Putamen (tissue), 1 donor: ENCODE measurements around the gene FCN2.

Experiments
- DNase-seq: peaks from one replicate; pipeline ENCODE4 v3.0.0-alpha.2; 2016; ENCODE audit warnings: low spot score

Gene FCN2

DNA sequence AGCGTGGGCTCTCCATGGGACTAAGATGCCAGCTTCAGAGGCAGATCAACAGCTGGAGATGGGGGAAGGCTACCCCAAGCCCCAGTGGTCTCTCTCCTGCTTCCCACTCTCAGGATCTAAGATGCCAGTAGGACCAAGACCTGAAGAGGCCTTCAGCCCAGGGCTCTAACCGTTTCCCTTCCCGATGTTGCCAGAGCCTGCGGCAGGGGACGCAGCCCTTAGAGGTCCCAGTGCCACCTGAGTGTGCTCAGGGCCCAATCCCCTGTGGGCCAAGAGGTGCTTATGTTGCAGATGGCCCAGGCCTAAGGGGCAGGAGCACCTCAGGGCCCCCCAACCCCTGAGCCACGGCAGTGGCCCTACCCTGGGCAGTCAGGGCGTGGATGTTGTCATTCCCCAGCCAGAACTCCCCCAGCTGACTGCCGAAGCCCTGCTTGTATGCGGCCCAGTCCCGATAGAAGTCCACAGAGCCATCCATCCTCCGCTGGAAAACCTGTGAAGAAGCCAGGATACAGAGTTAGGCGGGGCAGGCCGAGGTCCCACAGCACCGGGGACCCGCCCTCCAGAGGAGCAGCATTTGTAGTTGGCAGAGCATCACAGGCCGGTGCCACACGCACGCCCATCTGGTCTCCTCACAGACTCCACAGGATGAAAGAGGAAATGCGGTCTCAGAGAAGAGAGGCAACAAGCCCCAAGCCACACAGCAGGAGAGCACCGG is 31.7 kb downstream of the FCN2 start:
- no peak for DNase-seq

DNA sequence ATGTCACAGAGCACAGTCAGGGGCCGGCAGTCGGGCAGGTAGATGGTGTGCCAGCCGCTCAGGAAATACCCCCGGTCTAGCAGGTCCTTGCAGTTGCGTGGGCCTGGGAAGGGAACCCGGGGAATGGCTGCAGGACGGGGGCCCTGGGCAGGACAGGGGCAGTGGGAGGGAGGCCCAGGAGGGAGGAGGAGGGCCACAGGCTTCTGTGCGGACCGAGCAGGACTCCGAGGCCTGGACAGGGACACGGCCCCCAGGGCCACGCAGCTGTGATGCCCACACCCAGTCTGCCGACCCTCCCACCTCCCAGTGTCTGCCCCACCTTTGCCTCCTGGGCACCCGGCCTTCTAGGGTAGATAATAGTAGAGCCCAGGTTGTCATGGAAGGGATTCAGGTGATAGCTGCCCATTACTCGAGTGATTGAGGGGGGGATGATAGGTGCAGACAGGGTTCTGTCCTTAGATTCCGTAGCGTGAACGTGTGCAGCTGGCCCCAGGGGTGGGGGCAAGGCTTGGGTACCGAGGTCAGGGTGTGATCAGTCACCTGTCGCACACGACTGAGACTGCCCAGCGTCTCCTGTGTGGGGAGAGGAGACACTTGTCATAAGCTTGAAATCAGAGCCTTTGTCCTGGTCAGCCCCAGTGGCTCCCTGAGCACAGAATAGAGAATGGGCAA is 32.6 kb downstream of the FCN2 start:
- DNase-seq, result no peak

DNA sequence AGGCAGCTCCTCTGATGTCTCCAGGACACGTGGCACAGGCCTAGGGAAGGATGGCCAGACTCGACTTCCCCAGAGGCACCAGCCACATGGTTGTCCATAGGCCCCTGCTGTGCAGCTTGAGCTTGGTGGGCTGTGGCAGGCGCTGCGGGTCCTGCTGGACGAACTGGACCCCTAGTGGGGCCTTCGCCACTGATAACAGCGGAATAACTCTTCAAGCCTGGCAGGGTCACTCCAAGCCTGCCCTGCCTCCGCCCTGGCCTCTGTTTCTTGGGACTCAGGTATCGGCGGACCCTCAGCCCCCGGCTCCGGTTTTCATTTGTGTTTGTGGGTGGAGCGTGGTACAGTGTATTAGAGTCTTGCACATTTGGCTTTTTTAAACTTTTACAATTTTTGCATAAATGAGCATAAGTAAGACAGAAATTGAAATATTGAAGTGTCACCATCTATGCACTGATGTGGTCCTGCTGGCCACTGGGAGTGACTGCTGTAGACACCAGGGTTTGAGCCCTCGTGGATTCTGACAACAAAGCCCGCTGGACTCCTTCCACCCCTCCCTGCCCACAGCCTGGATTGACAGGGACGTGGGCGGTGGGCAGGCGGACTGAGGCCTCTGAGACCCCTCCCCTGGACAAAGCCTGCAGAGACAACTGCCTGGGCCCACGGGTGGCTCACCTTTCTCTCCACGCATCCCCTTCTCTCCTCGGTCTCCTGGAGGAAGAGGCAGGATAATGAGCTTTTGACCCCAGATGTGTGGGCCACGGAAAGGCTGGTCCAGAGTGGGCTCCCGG is 33.3 kb downstream of the FCN2 start:
- DNase-seq, result no peak

DNA sequence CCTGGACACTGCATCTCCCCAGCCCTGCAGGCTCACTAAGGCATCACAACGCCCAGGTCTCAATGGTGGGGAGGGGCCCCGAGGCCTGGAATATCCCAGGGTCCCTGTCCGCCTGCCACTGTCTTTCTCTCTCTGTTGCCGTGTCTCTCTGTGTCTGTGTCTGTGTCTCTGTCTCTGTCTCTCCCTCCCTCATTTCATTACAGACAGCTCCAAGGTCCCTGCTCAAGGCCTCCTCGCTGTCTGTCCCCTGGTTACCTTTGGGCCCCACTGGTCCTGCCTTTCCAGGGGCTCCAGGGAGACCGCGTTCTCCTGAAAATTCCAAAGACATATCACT is 33.9 kb downstream of the FCN2 start:
- DNase-seq, result no peak

DNA sequence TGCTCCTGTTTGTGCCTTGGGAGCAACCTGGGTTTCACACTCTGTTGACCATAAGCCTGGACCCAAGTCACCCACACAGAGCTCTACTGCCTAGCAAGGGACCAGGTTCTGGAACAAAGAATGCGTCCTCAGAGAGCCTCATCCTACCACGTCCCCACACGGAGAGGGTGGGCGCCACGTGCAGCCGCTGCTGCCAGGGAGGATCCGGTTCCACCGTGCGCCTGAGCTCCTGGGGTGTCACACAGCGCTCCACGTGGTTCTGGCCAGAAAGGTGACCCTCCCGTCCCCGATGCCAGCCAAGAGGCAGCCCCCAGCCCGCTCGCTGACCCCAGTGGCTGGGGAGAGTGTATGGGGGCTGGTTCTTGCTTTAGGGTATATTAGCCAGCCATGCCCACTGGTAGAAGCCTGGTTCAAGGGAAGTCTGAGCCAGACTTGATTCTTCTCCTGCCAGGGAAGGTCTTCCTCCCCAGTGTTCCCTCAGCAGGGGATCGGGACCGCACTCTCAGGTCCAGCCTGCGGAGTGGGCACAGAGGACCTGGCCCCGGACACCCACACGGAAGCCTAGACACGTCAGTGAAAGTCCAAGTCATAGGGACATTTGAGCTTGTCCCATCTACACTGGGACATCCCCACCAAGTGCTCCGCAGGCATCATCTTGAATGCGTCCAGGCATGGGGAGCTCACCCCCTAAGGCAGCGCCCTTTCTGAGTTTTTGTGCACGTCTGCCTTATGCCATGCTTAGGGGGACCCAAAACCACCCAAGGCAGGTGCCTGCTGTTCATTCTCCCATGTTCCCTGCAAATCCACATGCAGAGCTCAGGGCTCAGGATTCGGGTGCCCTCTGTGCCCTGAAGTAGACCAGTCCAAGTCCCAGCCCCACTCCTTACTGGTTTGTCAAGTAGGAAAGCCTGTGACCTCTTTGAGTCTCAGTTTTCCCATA is 34.7 kb downstream of the FCN2 start:
- DNase-seq, result no peak

DNA sequence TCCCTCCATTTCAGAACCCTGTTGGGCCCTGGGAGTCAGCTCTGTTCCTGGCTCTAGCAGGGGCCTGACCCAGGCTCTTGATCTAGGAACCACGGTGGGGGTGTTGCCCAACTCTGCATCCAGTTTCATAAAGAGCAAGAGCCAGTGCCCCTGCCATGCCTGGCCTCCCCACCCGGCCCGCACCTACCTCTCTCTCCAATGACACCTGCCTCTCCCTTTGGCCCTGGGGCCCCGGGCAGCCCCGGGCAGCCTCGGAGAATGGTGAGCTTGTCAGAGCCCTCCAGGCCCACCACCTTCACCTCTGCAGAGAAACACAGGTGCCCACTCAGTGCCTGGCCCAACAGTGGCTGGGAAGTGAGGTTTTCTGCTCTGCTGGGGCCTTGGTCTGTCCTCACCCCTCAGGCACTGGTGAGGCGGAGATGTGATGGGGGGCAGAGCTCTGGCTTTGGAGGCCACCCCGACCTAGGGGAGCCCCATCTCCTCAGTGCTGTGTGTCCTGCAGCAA is 35.6 kb downstream of the FCN2 start:
- DNase-seq, result no peak

DNA sequence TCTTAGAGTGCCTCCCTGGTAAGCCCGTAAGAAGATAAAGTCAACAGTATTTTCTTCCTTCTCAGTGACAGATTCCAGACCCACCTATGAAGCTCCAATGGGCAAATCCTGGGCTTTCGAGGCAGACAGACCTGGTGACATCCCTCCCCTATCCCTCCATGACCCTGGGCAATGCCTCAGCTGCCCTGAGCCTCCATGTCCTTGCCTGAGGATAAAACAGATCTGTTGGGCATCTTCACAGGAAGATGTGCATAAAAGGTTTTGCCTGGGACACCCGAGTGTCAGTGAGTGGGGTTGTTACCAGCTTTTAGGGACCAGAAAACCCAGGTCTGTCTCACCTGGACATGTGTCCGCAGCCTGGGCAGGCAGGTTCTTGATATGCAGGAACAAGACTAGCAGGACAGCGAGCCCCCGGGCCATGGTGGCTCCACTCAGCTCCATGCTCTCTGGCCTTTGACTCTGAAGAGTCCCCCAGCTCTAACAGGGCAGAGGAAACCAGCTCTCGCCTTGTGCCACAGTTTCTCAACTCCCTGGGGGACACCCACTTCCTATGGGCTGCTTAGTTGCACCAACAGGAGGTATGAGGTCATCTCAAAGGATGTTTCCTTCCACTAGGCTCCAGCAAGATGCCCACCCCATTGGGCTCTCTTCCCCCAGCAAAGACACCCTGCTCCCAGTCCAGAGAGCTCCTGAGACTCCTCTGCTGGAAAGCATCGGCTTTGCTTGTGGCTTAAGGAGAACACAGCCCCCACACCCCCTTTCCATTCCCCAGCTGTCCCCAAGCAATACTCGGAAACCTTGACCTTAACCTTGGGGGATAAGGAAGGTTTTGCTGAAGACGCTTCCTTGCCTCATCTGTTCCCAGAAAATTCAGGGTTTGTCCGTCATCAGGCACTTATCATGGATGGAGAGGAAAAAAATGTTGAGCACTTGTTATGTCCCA is 37.1 kb downstream of the FCN2 start, which contains the start of gene FCN1:
TSS of gene FCN1 (minus strand) at position 482 of the 943 bp plus-strand sequence. CDS start at position 441, 41 bp downstream.
- no peak for DNase-seq

DNA sequence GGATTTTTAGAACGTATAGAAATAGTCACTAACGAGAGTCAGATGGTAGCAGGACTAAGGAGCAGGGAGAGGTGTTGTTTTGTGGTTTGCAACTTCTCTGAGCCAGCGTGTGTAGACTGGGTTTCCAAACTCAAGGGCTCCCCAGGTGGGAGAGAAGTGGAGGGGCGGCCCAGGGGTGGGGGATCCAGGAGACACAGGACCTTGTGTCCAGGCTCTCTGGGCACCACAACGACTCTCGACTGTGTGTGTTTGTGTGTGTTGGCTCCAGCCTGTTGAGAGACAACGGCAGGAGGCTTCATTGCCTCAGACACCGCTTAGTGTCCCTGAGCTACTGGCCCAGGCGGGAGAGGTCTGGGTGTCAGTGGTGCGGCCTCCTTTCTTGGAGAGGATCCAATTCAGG is 38.0 kb downstream of the FCN2 start:
- DNase-seq, result no peak

DNA sequence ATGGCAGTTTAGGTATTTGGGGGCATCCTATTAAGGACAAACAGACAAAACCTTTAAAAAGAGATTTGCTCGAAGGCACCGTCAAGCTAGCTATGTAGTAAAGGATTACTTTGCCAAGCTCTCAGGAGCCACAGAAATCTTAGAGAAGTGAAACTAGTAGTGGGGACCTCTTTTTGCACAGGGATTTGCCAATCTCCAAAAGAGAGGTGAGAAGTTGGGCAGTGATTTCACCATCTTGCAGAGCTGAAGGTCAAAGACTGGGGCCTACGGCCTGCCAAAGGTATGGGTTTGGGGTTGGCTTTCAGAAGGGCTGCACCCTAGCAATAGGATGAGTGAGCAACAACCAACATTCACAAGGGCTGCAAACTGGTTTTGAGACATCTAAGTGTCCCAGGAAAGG is 38.7 kb downstream of the FCN2 start:
- DNase-seq, result no peak

DNA sequence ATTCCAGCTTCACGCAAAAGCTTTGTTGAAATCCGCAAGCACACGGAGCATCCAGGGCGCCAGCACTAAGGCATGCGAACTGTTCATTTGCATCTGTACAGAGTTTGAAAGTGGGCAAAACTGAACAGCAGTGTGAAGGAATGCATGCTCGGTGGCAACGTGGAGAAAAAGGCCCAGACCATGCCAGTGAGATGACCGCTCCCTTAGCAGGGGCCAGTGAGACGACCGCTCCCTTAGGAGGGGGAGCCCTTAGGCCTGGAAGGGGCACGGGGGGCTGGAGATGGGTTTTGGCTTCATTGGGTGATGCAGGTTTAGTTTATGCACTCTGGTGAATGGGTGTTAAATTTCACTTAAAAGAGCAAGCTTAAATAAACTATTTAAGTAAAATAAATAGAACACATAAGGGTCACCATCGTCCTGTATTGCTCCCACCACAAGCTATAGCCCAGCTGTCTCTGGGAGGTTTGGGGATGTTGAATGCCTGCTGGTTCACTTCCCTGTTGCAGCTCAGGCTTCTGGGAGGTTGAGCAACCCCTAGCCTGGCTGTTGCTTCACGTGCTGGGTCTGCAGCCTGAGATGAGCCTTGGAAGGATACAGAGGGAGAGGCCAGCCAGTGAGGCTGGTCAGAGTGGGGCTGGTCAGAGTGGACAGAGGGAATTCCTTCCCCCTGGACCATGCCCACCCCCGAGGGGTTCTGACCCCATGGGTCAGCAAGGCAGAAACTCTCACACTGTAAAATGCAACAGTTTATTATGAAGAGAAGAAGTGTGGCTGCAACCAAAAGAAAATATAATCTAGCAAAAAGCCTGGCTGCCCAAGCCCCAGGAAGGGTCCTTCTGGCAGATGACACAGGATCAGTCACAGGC is 41.7 kb downstream of the FCN2 start:
- no peak for DNase-seq

DNA sequence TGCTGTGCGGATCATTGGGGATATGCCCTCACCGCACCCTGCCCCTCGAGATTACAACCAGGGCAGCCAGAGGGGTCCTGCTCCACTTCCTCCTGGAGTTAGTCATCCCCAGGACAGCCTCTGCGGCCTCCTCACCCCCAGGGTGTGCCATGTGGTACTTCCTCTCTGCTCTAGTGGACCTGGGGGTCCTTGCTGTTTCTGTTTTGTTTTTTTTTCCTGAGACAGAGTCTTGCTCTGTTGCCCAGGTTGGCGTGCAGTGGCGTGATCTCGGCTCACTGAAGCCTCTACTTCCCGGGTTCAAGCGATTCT is 42.3 kb downstream of the FCN2 start:
- no peak for DNase-seq

DNA sequence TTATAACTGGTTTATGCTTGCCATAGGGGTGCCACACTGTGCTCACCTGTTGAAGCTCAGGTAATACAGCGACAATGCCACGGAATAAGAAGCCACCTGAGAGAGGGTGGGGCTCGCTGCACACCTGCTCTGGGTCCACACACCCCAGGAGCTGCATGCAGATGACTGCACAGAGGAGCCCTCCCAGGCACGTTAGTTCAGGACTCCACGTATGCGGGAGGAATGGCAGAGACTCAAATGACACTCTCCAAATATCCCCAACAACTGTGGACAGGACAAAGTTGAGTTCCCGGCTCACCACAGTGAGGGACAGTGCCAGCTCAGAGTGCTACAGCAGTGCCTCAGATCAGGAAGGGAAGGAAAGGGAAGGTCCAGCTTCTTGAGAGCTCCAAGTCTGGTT is 42.9 kb downstream of the FCN2 start:
- no peak for DNase-seq

DNA sequence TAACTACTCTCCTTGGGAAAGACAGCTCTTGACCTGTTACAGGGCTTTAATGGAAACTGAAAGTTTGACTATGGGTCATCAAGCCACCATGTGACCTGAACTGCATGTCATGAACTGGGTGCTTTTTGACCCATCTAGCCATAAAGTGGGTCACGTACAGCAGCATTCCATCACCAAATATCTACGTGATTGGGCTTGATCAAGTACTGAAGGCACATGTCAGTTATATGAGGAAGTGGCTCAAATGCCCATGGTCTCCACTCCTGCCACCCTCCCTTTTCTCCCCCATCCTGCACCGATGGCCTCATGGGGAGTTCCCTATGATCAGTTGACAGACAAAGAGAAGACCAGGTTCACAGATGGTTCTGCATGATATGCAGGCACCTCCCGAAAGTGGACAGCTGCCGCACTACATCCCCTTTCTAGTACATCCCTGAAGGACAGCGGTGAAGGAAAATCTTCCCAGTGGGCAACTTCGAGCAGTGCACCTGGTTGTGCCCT is 44.5 kb downstream of the FCN2 start:
- DNase-seq, result no peak

DNA sequence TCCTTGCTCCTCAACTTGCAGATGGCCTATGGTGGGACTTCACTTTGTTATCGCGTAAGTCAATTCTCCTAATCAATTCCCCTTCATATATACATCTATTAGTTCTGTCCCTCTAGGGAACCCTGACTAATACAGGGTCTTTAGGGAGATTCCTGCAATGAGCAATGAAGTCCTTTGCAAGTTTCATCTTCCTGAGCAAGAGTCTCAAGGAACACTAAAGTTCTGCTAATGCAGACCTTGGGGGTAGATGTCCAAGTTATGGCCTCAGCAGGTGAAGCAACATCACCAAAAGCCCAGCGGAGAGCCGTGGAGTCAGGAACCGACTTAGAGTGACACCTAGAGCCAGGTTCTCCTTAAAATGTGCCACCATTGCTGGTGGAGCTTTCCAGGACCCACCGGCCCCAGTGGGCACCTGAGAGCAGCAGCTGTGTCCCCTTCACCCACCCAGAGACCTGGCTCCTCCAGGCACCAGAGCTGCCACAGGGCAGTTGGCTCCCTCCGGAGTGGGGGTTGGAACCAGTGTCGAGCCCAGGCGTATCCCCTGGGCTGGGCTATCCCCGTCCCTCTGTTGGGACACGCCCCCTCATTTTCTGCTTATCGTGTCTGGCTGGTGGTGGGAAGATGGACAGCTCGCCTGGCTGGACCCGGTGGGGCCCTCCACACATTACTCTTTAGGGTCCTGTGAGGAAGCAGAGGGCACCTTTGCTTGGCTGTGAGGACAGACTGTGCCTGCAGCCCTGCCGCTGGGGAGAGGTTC is 48.0 kb downstream of the FCN2 start:
- no peak for DNase-seq

DNA sequence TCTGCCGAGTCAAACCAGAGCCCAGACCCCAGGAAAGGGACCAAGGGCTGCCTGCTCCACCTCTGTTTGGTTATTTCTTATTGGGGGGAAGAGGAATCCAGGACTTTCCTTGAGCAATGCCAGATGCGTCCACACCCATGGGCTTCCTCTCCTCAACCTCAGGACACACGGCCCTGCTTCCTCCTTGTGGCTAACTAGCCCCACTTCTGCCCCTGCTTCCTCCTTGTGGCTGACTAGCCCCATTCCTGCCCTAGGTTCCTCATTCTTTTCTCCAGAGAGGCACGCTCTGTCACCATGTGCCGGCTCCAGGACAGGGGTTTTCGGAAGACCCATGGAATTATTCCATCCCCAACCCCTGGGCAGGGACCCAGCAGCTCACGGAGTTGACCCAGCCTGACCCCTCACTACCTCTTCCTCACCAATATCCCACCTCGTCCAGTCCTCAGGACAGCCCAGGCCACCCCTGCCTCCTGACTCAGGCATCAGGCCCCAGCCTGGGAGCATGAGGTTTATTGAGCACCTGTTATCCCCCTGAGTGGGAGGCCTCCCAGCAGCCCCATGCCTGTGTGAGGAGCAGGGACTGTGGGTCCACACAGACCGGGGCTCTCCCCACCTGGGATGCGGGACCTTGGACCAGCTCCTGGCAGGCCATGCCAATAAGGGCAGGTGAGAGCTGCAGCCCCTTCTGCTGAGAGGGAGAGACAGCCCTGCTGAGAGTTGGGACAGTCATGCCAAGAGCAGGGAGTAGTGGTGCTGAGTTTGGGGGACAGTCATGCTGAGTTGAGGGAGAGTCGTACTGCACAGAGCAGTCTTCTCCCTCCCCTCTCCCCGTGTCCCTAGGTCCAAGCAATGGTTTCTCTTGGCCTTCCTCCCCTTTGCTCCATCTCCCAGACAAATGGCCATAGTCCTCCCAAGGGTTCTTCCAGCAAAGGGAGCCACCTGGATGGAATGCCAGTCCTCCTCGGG is 48.9 kb downstream of the FCN2 start:
- no peak for DNase-seq

DNA sequence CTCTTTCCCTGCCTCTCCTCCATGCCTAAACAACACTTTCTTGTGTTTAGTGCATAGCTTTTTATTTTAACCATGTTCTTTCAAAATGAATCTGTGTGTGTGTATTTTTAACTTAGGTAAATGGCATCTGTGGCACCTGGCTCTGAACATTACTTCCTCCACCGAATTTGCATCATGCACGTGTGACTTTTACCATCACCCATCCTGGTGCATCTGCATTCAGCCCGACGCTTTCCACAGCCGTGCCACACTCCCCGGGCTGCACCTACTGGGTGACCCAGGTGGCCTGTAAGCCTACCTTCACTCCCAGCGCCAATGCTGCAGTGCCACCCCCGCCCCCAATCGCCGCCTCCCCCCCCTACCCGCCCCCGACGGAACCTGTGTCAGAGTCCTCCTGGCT is 49.8 kb downstream of the FCN2 start:
- no peak for DNase-seq

DNA sequence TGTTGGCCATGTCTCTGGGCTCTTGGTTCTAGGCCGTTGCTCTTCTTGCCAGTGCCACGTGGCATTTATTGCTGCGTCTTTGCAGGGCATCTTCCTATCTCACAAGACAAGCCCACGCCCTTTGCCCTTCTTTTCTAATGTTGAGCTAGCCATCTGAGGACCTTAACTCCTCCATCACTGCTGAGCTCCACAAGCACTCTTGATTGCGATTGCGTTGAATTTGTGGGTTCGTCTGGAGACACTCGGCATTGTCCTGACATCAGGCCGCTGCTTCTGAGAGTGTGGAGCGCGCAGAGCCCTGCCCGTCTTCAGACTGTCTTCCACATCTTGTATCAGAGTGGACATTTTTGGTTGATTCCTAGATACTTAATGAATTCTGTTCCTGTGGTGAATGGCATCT is 51.6 kb downstream of the FCN2 start:
- no peak for DNase-seq

DNA sequence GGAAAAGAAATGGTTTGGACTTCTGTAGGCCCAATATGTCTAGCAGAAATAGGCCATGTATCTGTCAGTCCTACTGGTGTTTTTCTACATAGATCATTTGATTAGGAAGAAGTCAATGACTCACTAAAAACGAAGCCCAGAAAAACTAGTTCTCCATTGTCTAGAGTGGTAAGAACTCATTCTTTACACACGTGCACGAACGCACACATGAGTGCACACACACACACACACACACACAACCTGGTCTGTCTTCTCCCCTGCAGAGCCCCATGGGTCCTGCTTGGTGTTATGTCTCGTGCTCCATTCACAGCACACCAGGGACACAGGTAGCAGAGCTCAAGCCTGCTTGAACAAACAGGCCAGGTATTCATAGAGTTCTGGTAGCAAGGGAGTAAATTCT is 52.0 kb downstream of the FCN2 start:
- no peak for DNase-seq
